ENCODE results near the gene MEAF6.
A peak's percentile ranks its signal among the peaks of the same experiment; 100 is the strongest.
"Not testable (repeated sequence)": the region's sequence is repeated elsewhere in the genome, so short reads cannot be mapped to it uniquely, and the experiment has no call there.

MEAF6 gene

GRCh38 chr1:37529888-37530287 lies 15.3 kb upstream of the MEAF6 start:
- not testable (repeated sequence) for DNase-seq

DNA sequence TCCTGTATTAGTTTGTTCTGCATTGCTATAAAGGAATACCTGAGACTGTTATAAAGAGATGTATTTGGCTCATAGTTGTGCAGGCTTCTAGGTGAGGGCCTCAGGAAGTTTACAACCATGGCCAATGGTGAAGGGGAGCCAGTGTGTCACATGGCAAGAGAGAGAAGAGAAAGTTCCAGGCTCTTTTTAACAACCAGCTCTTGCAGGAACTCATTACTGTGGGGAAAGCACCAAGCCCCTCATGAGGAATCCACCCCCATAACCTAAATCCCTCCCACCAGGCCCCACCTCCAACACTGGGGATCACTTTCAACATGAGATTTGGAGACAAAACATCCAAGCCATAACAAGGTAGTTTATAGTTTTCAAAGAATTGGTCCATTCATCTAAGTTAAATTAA lies 5.0 kb upstream of the MEAF6 start:
- DNase-seq: no peak

DNA sequence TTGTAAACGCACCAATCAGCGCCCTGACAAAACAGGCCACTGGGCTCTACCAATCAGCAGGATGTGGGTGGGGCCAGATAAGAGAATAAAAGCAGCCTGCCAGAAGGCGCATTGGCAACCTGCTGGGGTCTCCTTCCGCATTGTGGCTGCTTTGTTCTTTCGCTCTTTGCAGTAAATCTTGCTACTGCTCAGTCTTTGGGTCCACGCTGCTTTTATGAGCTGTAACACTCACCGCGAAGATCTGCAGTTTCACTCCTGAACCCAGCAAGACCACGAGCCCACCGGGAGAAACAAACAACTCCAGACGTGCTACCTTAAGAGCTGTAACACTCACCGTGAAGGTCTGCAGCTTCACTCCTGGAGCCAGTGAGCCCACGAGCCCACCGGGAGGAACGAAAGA lies 4.4 kb upstream of the MEAF6 start:
- not testable (repeated sequence) for DNase-seq

DNA sequence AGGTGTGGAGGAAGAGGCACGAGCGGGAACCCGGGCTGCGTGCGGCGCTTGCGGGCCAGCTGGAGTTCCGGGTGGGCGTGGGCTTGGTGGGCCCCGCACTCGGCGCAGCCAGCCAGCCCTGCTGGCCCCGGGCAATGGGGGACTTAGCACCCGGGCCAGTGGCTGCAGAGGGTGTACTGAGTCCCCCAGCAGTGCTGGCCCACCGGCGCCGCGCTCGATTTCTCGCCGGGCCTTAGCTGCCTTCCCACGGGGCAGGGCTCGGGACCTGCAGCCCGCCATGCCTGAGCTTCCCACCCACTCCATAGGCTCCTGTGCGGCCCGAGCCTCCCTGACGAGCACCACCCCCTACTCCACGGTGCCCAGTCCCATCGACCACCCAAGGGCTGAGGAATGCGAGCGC lies 3.7 kb upstream of the MEAF6 start:
- not testable (repeated sequence) for DNase-seq

DNA sequence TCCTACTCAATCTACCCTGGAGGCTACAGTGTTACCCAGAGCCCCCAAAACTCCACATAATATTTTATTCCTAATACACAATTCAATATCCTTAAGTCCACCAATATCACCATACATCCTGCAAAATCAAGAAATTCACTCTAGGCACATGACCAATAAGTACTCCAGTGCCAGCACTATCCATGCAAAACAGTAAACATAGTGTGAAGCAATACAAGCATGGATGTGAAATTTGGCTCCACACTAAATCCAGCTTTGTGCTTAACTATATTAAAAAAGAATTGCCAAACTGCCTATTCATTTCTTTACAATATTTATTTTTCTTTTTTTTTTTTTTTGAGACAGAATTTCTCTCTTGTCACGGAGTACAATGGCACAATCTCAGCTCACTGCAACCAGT lies 3.0 kb upstream of the MEAF6 start:
- DNase-seq: no peak

- no peak for DNase-seq
These were observed 844 bp upstream of the MEAF6 start for GRCh38 chr1:37515185-37516034.

DNA sequence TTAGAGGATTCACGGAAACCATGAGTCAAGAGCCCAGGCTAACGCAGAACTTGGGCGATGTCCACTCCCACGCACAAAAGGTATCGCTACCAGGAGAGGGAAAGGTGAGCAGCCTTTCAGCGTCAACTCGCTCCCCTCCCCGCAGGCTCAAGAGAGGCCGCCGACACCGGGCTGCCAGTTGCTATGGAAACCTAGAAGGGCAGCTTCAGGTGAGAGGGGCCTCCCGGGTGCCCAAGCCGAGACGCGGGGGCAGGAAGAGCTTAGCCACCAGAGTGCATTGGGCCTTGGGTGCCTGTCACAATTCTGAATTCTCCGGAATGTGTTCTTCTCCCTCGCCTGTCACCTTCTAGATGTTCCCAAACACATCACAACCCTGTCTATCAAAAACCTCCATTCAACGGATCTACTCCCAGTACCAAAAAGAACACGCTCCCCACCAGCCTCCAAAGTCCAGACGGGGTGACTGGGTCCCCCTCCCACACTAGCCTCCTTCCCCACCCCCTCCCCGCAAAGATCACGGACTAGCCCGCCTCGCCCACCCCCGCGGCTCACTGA lies 694 bp downstream of the MEAF6 start:
- DNase-seq: peak; percentile 81

- peak; percentile 5 for DNase-seq
These were observed 5.4 kb downstream of the MEAF6 start for GRCh38 chr1:37509181-37509580.

- DNase-seq: peak; percentile 17
These were observed 7.8 kb downstream of the MEAF6 start for GRCh38 chr1:37506740-37507139.

DNA sequence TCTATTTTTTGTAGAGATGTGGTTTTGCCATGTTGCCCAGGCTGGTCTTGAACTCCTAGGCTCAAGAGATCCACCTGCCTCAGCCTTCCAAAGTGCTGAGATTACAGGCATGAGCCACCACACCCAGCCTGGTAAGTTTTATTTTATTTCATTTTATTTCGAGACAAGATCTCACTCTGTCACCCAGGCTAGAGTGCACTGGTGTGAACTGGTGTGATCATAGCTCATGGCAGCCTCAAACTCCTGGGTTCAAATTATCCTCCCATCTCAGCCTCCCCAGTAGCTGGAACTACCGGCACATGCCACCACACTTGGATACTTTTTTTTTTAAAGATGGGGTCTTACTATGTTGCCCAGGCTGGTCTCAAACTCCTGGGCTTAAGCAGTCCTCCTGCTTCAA lies 11.8 kb downstream of the MEAF6 start:
- DNase-seq: not testable (repeated sequence)

DNA sequence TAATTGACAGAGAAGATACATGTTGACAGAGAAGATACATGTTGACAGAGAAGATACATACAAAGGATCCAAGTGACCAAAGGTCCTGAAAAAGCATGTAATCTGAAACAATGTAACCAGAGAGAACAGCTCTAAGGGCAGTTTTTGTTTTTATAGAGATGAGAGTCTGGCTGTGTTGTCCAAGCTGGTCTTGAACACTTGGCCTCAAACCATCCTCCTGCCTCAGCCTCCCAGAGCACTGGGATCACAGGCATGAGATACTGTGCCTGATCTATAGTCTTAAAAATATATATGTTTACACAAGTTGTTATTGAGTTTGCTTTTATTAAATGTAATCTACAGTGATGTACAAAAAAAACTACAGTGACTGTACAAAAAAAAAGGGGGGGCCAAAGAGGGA lies 12.5 kb downstream of the MEAF6 start:
- DNase-seq: no peak

DNA sequence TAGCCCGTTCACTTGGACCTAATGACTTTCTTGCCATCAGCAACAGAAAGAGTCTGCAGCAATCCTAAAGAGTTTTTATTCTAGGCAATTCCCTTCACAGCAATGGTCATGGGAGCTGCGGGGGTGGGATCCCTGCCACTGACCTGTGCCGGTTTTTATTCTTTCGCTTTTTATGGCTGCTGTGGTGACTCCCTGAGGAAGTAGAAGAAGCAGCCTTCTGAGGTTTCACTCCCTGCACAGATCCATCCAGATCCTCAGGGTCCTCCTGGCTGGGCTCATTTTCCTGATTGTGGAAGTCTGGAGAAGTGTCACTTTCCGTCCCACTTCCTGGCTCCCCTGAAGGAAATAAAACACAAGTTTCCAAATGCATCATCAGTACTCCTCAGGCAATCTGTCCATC lies 12.9 kb downstream of the MEAF6 start:
- no peak for DNase-seq

DNA sequence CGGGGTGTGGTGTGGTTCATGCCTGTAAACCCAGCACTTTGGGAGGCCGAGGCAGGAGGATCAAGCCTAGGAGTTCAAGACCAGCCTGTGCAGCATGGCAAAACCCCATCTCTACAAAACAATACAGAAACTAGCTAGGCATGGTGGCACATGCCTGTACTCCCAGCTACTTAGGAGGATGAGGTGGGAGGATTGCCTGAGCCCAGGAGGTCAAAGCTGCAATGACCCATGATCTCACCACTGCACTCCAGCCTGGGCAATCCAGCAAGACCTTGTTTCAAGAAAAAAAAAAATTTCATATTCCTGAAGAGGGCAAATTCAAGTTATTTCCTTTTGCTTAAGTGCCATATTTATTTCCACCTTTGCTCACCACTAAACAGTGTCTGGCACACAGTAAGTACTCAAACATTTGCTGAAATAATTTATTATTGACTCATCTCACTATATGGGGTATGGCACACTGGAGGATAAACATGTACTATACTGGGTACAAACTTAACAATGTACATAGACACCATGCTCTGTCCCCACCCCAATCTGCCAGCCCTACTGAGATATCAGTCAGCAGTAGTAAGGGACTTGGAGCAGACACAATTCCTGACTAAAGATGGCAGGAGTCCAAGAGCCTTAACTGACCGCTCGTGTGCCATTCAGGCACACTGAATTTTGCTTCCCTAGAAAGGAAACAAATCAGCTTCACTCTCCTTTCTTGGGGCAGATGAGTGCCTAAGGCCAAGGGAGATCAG lies 15.5 kb downstream of the MEAF6 start:
- DNase-seq: no peak

- DNase-seq: peak; percentile 90
These were observed 16.7 kb downstream of the MEAF6 start for GRCh38 chr1:37497832-37498231.

DNA sequence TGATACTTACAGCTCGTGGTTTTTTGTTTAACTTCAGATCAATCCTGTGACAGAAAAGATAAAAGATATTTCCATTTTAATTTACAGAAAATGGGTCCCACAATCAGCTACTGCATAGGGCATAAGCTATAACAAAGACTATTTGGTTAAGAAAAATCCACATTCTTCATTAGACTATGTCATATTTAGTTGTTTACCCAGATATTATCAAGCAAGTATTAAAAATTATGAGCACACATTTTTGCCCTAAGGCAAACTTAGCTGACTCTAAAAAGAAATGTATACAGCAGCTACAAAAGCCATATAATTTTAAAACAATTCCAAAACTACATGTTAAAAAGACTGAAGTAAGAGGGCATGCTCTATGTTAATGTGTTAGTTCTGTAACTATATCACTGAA lies 18.7 kb downstream of the MEAF6 start:
- DNase-seq: no peak

GRCh38 chr1:37493336-37494098 lies 21.0 kb downstream of the MEAF6 start:
- DNase-seq: no peak

DNA sequence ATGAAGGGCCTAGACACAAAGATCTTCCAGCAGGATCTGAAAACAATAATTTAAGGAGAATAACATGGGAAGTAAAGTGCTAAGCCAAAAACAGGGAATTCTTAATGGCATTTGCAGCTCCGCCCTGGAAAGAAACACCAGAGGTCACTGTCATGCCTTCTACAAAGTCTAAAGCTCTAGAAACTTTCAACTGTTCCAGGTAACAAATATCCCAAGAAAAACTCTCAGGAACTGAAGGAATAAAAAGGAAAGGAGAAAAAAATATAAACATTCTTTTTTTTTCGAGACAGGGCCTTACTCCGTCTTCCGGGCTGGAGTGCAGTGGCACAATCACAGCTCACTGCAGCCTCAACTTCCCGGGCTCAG lies 27.0 kb downstream of the MEAF6 start:
- DNase-seq: no peak

- no peak for DNase-seq
These were observed 27.6 kb downstream of the MEAF6 start for GRCh38 chr1:37486680-37487618.

GRCh38 chr1:37485902-37486679 lies 28.5 kb downstream of the MEAF6 start:
- DNase-seq: no peak

DNA sequence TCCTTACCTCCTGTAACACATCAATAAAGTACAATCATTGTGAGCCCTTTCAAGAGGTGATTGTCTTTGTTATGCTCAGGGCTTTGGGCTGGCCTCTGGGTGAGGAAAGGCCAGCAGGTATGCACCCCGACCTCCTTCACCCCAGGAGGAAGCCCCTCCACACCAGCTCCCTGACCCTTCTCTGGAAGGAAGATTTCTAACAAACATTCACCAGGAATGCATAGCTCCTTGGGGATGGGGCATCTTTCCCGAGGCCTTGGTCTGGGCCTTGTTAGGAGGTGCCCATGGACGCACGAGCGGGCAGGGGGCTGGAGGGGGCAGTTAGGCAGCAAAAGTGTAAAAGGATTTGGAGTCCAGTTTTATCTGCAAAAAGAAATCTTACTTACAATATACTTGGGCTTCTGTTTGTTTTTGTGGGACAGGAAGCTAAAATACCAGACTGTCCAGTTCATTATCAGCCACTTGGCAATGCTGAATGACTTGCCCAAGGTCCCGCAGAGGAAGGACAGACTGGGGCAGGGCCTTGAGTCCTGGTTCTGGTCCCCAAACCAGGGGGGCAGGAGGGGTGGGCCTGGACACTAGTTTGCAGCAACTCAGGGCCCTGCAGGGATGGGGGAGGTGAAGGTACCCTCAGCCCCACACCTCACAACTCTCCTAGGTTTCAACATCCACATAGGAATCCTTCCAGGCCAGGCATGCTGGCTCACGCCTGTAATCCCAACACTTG lies 30.1 kb downstream of the MEAF6 start:
- no peak for DNase-seq

GRCh38 chr1:37483785-37484184 lies 30.8 kb downstream of the MEAF6 start:
- no peak for DNase-seq

Data from DMS79 (cell line).